ENCODE results near the gene CAPN5.
"Not testable (repeated sequence)": the region's sequence is repeated elsewhere in the genome, so short reads cannot be mapped to it uniquely, and the experiment has no call there.

The CAPN5 gene

DNA sequence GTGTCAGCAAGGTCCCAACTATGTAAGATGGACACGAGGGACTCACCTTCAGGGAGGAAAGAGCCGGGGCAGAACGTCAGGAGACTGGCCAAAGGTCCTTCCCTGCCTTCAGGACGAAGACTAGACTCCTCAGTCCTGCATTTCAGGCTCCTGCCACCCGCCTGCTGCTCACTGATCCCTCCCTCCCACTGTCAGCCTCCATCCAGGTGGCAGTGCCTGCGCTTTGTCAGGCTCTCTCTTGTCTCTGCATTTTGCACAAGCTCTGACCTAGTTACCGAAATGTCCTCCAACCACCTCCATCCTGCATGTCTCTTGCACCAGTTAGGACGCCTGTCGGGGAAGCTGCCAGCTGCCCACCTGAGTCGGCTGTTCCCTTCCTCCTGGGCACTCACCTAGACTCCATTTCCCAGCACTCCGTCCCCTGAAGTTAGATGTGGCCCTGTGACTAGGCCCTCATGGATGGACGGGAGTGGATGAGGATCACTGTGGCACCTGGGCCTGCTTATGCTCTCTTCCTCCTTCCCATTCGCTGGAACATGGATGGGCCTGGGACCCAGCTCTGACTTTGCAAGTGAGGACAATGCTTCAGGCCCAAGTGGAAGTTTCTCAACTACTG is 24.6 kb upstream of the CAPN5 start:
- DNase-seq (ENCODE audit: low read depth, low spot score) = no peak

DNA sequence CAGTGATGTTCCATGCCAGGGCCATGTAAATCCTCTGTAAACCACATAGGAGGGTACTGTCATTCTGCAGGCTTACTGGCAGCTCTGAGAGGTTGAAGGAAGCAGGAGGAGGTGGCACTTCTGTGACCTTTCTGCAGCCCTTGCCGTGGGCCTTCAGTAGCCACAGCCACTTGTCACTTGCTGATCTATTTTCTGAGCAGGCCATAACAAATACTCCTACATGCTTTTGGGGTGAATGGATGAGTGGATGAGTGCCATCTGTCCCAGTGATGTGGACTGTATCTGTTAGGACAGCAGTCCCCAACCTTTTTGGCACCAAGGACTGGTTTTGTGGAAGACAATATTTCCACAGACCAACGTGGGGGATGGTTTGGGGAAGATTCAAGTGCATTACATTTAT is 22.4 kb upstream of the CAPN5 start:
- no peak for DNase-seq (ENCODE audit: low read depth, low spot score)

DNA sequence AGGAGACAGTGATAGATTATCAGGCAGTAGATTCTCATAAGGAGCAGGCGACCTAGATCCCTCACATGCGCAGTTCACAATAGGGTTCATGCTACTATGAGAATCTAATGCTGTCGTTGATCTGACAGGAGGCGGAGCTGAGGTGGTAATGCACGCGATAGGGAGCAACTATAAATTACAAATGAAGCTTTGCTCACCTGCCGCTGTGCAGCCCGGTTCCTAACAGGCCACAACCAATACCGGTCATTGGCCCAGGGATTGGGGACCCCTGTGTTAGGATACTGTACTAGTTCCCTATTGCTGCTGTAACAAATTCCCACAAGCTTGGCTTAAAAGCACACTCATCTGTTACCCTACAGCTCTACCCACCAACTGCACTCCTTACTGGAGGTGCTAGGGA is 21.9 kb upstream of the CAPN5 start:
- no peak for DNase-seq (ENCODE audit: low read depth, low spot score)

DNA sequence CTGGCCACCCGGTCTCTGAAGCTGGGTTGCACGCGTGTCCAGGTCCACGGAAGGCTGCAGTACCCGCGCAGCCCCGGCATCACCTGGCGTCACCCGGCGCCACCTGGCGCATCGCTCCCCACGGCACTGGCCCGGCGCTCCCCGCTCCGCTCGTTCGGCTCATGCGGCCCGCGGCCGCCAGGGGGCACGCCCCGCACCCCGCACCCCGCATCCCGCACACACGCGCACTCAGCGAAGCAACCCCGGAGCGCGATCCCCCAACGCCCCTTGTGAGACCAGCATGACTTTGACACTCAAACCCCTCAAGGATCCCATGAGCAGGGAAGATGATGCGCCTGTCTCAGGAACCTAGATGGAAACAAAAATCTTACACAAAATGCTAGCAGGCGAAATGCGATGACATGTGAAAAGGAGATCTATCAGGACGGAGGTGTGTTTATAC is 20.7 kb upstream of the CAPN5 start:
- no peak for DNase-seq (ENCODE audit: low read depth, low spot score)

DNA sequence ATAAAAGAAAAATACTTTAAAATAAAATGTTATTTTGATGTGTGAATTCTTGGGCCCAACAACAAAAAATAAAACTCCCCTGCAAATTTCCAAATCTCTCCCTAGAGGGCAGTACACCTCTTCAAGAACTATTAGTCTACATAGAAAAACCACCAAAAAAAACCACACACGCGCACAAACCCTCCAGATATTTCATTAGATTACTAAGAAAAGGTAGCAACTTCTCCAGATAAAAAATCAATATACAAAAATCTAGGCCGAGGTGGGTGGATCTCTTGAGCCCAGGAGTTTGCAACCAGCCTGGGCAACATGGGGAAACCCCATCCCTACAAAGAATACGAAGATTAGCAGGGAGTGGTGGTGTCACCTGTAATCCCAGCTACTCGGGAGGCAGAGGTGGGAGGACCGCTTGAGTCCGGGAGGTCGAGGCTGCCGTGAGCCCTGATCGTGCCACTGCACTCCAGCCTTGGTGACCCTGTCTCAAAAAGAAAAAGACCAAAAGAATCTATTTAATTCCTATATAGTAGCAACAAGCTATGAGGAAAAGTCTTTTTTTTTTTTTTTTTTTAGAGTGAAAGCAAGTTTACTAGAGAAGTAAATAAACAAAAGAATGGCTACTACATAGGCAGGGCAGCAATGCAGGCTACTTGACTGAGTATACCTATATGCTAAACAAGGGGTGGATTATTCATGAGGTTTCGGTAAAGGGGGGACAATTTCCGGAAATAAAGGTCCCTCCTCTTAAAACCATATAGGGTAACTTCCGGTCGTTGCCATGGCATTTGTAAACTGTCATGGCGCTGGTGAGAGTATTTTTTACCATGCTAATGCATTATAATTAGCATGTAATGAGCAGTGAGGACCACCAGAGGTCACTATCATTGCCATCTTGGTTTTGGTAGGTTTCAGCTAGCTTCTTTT is 19.5 kb upstream of the CAPN5 start:
- DNase-seq (ENCODE audit: low read depth, low spot score) = peak; percentile 89

DNA sequence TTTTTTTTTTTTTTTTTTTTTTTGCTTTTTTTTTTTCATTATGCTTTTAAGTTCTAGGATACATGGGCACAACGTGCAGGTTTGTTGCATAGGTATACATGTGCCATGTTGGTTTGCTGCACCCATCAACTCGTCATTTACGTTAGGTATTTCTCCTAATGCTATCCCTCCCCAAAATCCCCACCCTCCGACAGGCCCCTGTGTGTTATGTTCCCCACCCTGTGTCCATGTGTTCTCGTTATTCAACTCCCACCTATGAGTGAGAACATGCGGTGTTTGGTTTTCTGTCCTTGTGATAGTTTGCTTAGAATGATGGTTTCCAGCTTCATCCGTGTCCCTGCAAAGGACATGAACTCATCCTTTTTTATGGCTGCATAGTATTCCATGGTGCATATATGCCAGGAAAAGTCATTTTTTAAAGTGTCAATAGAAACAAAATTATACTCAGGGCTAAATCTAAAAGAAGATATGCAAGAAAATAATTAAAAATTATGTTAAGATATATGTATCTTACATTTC is 18.8 kb upstream of the CAPN5 start:
- DNase-seq (ENCODE audit: low read depth, low spot score) = not testable (repeated sequence)

DNA sequence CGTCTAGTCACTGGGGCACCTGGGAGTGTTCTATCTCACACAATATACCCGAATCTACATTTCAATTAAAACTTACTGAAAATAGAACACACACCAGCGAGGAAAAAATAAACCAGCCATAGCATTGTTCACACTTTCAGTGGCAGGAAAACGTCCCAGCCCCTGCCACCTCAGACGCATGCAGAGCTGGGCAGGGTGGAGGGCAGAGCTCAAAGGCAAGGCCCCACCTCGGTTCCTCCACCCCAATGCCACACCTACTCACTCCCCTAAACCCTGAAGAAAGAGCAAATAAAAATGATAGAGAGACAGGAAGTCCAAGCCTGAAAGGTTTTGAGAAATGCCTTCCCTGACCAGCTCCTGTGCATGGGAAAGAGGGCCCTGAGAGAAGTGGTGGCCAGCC is 17.7 kb upstream of the CAPN5 start:
- no peak for DNase-seq (ENCODE audit: low read depth, low spot score)

DNA sequence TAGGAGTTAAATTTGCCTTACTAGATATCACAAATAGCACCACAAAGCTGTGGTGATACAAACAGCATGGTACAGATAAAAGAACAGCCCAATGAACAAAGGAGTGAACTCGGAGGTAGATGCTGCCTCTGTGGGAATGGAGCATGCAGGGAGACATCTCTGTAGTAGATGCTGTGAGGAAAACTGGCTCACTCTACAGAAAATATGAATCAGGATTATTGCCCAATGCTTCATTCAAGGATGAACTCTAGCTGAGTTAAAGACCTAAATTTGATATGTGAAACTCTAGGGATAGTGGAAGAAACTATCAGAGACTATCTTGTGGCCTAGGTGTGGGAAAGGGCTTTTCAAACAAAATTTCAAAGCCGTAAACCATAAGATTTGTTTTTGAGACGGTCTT is 15.3 kb upstream of the CAPN5 start:
- DNase-seq (ENCODE audit: low read depth, low spot score) = no peak

DNA sequence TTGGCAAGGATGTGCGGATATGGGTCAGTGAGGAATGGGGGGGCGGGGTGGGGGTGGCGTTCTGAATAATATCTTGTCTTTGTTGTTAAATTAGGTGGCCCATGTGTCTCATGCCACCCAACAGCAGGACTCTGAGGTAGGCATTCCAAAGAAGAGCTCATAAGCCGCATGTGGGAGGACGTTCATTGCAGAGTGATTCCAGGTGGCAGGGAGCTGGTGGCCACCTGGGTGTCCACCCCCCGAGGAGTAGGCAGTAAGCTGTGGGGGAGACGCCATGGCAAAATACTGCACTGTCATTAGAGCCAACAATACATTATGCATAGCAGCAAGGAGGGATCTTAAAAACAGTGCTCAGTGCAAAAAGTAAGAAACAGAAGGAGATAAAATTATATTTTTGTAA is 14.3 kb upstream of the CAPN5 start:
- DNase-seq (ENCODE audit: low read depth, low spot score) = no peak

DNA sequence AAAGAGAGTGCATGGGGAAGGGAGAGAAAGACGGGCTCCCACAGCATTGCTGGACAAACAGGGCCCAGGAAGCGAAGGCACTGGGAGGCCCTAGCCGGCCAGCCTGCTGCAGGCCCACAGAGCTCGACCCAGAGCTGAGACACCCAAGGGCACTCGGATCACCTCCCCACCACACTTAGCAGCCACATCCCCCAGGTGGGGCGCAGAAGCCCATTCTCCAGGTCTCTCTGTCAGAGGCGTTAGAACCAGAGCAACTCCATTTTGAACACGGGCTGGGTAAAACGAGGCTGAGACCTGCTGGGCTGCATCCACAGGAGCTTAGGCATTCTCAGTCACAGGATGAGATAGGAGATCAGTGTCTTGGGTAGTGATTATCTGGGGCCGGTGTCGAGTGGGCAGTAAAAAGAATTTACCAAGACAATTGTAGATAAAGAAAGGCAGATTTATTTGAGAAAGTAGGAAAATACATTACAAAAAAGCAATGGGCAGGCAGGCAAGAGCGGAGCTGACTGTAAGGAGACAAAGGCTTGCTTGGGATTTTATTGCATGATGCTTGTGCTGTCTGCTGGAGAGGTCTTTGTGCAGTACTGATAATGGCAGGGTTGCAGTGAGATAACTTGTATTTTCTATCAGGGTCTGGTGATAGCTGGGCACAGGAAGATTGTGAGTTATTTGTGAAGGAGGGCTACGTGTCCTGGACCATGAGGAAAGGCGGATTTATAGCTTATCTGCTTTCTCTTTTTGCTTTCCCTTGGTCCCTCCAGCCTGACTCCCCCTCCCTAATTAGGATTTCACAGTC is 13.4 kb upstream of the CAPN5 start:
- no peak for DNase-seq (ENCODE audit: low read depth, low spot score)

DNA sequence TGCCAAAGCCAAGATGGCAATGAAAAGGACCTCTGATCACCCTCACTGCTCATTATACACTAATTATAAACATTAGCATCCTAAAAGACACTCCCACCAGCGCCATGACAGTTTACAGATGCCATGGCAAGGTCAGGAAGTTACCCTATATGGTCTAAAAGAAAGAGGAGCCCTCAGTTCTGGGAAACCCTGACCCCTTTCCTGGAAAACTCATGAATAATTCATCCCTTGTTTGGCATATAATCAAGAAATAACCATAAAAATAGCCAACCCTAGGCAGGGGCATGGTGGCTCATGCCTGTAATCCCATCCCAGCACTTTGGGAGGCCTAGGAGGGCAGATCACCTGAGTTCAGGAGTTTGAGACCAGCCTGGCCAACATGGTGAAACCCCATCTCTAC is 12.7 kb upstream of the CAPN5 start:
- DNase-seq (ENCODE audit: low read depth, low spot score) = no peak

DNA sequence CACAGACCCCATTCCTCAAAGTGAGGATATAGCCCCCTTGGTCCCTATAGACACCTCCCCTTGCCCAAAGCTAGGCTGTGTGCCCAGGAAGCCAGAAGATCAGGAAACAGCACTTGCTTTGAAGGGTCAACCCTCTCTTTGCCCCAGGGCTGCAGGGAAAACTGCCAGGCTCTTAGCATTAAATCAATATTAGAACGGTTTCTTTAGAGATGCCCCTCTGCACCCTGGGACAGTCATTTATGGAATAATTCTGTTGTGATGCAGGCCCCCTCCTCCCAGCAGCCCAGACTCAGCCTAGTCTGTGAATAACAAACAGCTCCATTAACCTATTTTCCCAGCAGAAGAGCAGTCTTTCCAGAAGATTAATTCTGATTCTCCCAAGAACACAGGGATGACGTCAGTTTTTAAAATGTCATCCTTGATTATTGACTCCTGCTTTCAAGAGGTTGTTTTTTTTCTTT is 11.6 kb upstream of the CAPN5 start:
- no peak for DNase-seq (ENCODE audit: low read depth, low spot score)

DNA sequence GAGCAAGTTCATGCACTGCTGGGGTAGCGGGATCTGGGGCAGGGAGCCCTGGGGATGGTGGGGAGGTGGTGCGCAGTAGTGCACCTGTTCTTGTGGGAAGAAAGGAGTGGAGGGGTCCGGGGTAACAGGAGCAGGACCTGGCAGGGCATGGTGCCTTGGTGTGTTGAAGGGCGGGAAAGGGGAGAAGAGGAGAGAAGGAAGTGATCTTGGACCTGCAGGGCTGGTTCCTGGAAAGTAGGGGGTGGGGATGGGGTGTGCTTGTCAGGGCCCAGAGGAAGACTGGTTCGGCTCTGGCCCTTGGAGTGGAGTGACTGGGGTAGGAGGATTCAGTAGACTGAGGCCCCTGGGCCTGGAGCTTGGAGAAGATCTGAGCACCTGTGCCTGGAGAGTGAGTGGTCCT is 10.9 kb upstream of the CAPN5 start:
- DNase-seq (ENCODE audit: low read depth, low spot score) = no peak

DNA sequence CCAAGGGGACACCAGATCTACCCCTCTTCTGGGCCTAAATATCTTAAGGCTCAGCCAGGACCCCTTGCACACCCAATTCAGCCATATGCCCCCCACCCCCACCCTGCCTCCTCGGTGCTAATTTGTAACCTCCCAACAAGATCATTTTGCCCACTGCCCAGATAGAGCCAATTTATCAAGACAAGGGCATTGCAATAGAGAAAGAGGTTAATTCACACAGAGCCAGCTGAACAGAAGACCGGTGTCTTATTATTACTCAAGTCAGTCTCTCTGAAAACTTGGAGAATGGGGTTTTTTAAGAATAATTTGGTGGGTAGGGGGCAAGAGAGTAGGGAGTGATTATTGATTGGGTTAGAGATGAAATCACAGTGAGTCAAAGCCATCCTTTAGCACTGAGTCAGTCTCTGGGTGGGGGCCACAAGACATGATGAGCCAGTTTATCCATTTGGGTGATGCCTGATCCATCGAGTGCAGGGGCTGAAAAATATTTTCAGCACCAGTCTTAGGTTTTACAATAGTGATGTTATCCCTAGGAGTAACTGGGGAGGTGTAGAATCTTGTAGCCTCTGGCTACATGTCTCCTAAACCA is 9.9 kb upstream of the CAPN5 start:
- no peak for DNase-seq (ENCODE audit: low read depth, low spot score)

DNA sequence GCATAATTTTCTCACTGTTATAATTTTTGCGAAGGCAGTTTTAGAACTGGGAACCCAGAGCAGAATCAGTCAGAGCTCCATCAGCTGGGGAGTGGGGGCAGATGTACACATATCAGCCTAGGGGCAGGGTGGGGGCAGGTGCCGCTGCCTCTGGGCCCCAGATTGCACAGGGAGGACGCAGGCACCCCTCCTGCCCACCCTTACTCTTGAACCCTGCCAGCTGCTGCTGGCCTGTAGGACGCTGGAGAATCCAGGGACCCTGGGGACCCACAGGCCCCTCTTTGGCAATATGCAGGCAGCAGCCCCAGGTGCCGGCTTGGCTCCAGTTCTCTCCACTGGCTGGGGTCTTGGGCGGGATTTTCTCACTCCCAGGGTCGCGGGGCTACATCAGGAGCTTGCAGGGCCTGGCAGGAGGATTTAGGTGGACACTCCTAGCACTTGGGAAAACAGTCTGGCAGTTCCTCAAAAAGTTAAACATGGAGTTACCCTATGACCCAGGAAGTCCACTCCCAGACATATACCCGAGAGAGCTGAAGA is 8.8 kb upstream of the CAPN5 start:
- no peak for DNase-seq (ENCODE audit: low read depth, low spot score)

DNA sequence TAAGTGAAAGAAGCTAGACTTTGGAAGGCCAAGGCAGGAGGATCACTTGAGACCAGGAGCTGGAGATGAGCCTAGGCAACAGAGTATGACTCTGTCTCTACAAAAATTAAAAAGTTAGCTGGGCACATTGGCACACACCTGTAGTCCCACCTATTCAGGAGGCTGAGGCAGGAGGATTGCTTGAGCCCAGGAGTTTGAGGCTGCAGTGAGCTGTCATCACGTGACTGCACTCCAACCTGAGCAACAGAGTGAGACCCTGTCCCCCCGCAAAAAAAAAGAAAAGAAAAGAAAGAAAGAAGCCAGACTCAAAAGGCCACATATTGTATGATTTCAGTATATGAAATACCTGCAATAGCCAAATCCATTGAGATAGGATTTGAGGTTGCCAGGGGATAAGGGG is 7.9 kb upstream of the CAPN5 start:
- DNase-seq (ENCODE audit: low read depth, low spot score) = no peak

DNA sequence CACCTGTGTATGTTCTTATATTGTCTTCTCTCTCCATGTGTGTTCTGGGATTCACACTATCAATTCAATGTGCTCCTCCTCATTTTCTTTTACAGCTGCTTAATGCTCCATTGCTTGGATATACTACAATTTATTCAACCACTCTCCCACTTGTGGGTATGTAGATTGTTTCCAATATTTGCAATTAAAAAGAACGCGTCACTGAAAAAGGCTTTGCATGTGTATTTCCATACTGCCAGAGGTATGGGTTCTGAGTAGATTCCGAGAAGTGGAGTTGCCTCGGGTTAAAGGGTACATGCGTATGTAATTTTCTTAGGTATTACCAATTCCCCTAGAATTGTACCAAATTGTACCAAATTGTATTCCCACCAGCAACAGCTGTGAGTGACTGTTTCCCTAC is 7.0 kb upstream of the CAPN5 start:
- no peak for DNase-seq (ENCODE audit: low read depth, low spot score)

DNA sequence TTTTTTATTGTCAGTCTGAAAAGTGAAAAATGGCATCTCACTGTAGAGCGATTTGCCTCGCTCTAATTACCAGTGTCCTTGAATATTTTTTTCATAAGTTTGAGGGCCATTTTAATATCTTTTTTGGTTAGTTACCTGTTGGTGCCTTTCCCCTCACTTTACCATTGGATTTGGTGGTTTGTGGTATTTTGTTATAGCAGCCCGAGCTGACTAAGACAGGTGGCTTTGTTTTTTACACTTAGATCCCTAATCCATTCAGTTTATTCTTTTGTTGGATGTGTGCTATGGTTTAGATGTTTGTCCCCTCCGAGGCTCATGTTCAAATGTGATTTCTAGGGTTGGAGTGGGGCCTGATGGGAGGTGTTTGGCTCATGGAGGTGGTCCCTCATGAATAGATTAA is 6.5 kb upstream of the CAPN5 start:
- no peak for DNase-seq (ENCODE audit: low read depth, low spot score)

DNA sequence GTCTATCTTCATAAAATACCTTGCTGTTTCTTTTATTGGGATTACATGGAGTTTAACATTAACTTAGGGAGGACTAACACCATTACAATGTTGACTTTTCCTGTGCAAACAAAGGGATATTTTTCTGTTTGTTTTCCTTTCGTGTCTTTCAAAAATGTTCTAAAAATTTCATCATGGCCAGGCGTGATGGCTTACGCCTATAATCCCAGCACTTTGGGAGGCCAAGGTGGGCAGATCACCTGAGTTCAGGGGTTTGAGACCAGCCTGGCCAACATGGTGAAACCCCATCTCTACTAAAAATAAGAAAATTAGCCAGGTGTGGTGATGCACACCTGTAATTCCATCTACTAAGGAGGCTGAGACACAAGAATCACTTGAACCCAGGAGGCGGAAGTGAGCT is 5.5 kb upstream of the CAPN5 start:
- not testable (repeated sequence) for DNase-seq (ENCODE audit: low read depth, low spot score)

DNA sequence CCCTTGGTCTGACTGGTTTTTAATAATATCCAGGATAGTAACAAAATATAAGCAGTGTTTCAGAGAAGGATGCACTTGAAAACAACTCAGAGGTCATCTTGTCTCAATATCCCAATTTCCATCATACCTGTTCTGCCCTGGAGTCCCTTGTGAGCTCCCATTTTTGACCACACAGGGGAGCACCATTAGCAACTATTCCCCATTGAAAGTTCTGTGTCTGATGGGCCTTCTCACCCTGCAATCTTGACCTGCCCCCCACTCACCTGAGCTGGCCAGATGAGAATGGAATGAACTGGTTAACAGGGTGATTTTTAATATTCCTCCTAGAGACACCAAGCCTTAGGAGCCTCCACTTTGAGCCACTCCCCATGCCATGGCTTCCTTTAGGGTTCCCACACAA is 3.8 kb upstream of the CAPN5 start:
- DNase-seq (ENCODE audit: low read depth, low spot score) = no peak

DNA sequence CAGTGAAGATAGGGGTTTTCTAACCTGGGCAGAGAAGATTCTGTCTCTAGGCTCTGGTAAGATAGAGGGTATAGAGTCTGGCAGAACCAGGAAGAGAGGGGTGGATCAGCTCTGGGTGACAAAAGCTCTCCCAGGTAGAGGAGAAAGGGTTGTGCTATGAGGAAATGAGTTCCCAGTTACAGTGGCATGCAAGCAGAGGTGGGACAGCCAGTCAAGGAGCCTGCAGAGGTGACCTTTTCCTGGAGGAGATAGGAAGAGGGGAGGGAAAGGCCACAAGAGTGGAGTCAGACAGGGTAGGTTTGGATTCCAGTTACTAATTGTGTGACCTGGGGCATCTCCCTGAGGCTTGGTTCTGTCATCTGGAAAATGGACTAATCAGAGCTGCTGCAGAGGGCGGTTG is 3.4 kb upstream of the CAPN5 start:
- no peak for DNase-seq (ENCODE audit: low read depth, low spot score)

Measured in iPS DF 19.7 (cell line).